Fibroblast of lung (primary cell): ENCODE measurements around the gene MIOX. TPM values are rescaled to one million over a fixed set of nuclear protein-coding genes. Genes with fewer than 3 reads are reported as not detected.

Source experiments
- DNase-seq, 2 donors: peaks; one replicate each; pipeline versions ENCODE4 v3.0.0 to v3.0.0-alpha.2; 2010; ENCODE audit warnings: low read depth in 2 of 2
- H2AFZ ChIP-seq: 2 replicates; pipeline ENCODE4 v1.5.1; 2012; ENCODE audit warnings: low read length, control low read depth, inconsistent platforms
- H3K27ac ChIP-seq: 2 replicates; pipeline ENCODE4 v1.5.1; 2011; ENCODE audit warnings: low read length, control low read depth; ENCODE audit not compliant: insufficient read depth
- H3K27me3 ChIP-seq: 2 replicates; pipeline ENCODE4 v1.5.1; 2011; ENCODE audit warnings: mild to moderate bottlenecking, low read length; ENCODE audit not compliant: control insufficient read depth, insufficient read depth
- H3K36me3 ChIP-seq: 2 replicates; pipeline ENCODE4 v1.5.1; 2011; ENCODE audit warnings: low read length; ENCODE audit not compliant: control insufficient read depth, insufficient read depth
- H3K4me1 ChIP-seq: 2 replicates; pipeline ENCODE4 v1.5.1; 2011; ENCODE audit warnings: low read length; ENCODE audit not compliant: control insufficient read depth, insufficient read depth; ENCODE audit errors: extremely low read depth
- H3K4me2 ChIP-seq: 2 replicates; pipeline ENCODE4 v1.5.1; 2011; ENCODE audit warnings: low read length, control low read depth; ENCODE audit not compliant: insufficient read depth; ENCODE audit errors: extremely low read depth
- H3K4me3 ChIP-seq, 4 experiments: fragments of 200-600 bp in 1 of 4; sonication (generic) in 1 of 4; replicated peaks in 1 of 4; 2 replicates each; pipeline ENCODE4 v1.5.1; 2011 to 2016; ENCODE audit warnings: low read length in 4 of 4, low read depth in 3 of 4, mild to moderate bottlenecking in 3 of 4, control low read depth in 2 of 4, inconsistent platforms in 1 of 4, mixed read lengths in 1 of 4; ENCODE audit not compliant: insufficient read depth in 1 of 4; ENCODE audit errors: control extremely low read depth in 1 of 4
- H3K79me2 ChIP-seq: 2 replicates; pipeline ENCODE4 v1.5.1; 2012; ENCODE audit warnings: mild to moderate bottlenecking, low read length, inconsistent platforms; ENCODE audit not compliant: control insufficient read depth, insufficient read depth
- H3K9ac ChIP-seq: 2 replicates; pipeline ENCODE4 v1.5.1; 2011; ENCODE audit warnings: mild to moderate bottlenecking, low read length, control low read depth; ENCODE audit not compliant: insufficient read depth
- H3K9me3 ChIP-seq: 2 replicates; pipeline ENCODE4 v1.5.1; 2012; ENCODE audit warnings: low read depth, low read length; ENCODE audit not compliant: control insufficient read depth, insufficient read depth
- H4K20me1 ChIP-seq: 2 replicates; pipeline ENCODE4 v1.5.1; 2011; ENCODE audit warnings: low read length; ENCODE audit not compliant: control insufficient read depth, insufficient read depth; ENCODE audit errors: extremely low read depth
- CTCF ChIP-seq, 2 donors: IDR thresholded peaks in 1 of 2; conservative IDR thresholded peaks in 1 of 2; 1 replicate in 1 of 2; 2 replicates in 1 of 2; pipeline ENCODE4 v1.5.1; 2011 to 2012; ENCODE audit warnings: low read length in 2 of 2, control low read depth in 1 of 2, inconsistent platforms in 1 of 2, low read depth in 1 of 2, mild to moderate bottlenecking in 1 of 2
- EZH2 ChIP-seq: IDR thresholded peaks from 2 replicates; pipeline ENCODE4 v1.5.1; 2012; ENCODE audit warnings: low read length, control low read depth, mild to moderate bottlenecking; ENCODE audit errors: missing control alignments
- polyA plus RNA-seq, 2 donors: library from polyadenylated mRNA; depleted of rRNA in 1 of 2; stranded (reverse) in 1 of 2; unstranded in 1 of 2; fragments of >200 nt; gene quantifications; 2 replicates each; pipeline ENCODE4 v1.2.1, GENCODE V29; 2011 to 2012; ENCODE audit warnings: missing spikeins in 1 of 2
- total RNA-seq: library from RNA; depleted of rRNA; stranded (reverse); fragments of >200 nt; gene quantifications from 2 replicates; pipeline ENCODE4 v1.2.1, GENCODE V29; 2014

Gene MIOX
- total and polyA plus RNA-seq, 2 donors (not counting 1 experiment from before 2014, with no cell fraction given): 0.06 to 0.17 TPM

GRCh38 chr22:50459016-50459415 lies 27.6 kb upstream of the MIOX start:
- H3K36me3 ChIP-seq: peaks cover 30% of the 10 kb centered on the region

GRCh38 chr22:50459496-50460140 lies 27.0 kb upstream of the MIOX start:
- no peak for TF ChIP-seq EZH2
- no peak for TF ChIP-seq CTCF (conservative IDR thresholded peaks at IDR 0.05 in 1 of 2, IDR thresholded peaks at IDR 0.05 in 1 of 2; ENCODE audit: low read depth in 1 of 2, low read length in 2 of 2)

More at GRCh38 chr22:50459016-50459415, 27.6 kb upstream of the MIOX start:
- no peak overlapping the region for H3K4me2 ChIP-seq
- no peaks in the 10 kb centered on the region for H3K9me3 ChIP-seq
- H2AFZ ChIP-seq: no peak overlapping the region
- H3K4me3 ChIP-seq: no peak overlapping the region
- no peak for DNase-seq
- H3K27ac ChIP-seq: no peak overlapping the region
- H3K79me2 ChIP-seq: no peaks in the 10 kb centered on the region
- no peaks in the 10 kb centered on the region for H3K27me3 ChIP-seq
- no peaks in the 10 kb centered on the region for H3K4me1 ChIP-seq
- no peak overlapping the region for H3K9ac ChIP-seq
- no peaks in the 10 kb centered on the region for H4K20me1 ChIP-seq
- TF ChIP-seq CTCF (conservative IDR thresholded peaks at IDR 0.05 in 1 of 2, IDR thresholded peaks at IDR 0.05 in 1 of 2; ENCODE audit: low read depth in 1 of 2, low read length in 2 of 2): no peak
- TF ChIP-seq EZH2: no peak

GRCh38 chr22:50460938-50461337 lies 25.7 kb upstream of the MIOX start:
- no peak overlapping the region for H3K4me2 ChIP-seq
- H3K36me3 ChIP-seq: peaks cover 35% of the 10 kb centered on the region
- TF ChIP-seq CTCF (conservative IDR thresholded peaks at IDR 0.05 in 1 of 2, IDR thresholded peaks at IDR 0.05 in 1 of 2; ENCODE audit: low read depth in 1 of 2, low read length in 2 of 2): no peak
- no peak for TF ChIP-seq EZH2
- H2AFZ ChIP-seq: no peak overlapping the region
- no peaks in the 10 kb centered on the region for H3K4me1 ChIP-seq
- no peak overlapping the region for H3K9ac ChIP-seq
- no peaks in the 10 kb centered on the region for H4K20me1 ChIP-seq
- no peaks in the 10 kb centered on the region for H3K9me3 ChIP-seq
- no peak overlapping the region for H3K27ac ChIP-seq
- no peak for DNase-seq
- H3K4me3 ChIP-seq: no peak overlapping the region
- no peaks in the 10 kb centered on the region for H3K27me3 ChIP-seq
- H3K79me2 ChIP-seq: no peaks in the 10 kb centered on the region

More at GRCh38 chr22:50459496-50460140, 27.0 kb upstream of the MIOX start:
- Histone ChIP-seq H3K79me2 (no peaks in the 10 kb centered on the region), H3K4me3 (no peak overlapping the region), H3K27me3 (no peaks in the 10 kb centered on the region), H3K9me3 (no peaks in the 10 kb centered on the region), H3K4me2 (no peak overlapping the region), H2AFZ (no peak overlapping the region), H3K36me3 (peaks cover 32% of the 10 kb centered on the region), H3K9ac (no peak overlapping the region), H4K20me1 (no peaks in the 10 kb centered on the region), H3K27ac (no peak overlapping the region), H3K4me1 (no peaks in the 10 kb centered on the region)
- no peak for DNase-seq
